GM18511 (cell line): Measurements from ENCODE around the gene SND1.

Source experiments
- ATAC-seq: cut with Tn5 transposase; IDR thresholded peaks from one replicate; pipeline ENCODE4 v1.9.1; 2021; ENCODE audit warnings: mild to moderate bottlenecking, moderate library complexity; ENCODE audit not compliant: unreplicated experiment

The SND1 gene

DNA sequence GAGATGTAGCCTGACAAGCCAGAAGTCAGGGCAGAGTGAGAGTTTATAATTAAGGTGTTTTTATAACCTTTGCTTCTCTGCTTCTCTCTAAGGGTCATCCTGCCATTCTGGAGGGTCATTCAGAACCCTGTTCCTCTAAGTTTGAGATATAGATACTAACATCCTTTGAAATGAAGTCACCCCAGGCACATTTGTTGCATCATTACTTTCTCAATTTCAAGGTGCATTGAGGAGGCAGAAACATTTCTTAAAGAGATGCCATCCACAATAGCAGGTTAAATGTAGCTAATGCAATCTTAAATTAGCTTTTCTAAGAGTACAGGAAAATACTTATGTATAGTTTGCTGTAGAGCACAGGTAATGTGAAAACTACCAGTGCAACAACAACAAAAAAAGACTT lies 272.9 kb downstream of the SND1 start:
- ATAC-seq, result no peak

DNA sequence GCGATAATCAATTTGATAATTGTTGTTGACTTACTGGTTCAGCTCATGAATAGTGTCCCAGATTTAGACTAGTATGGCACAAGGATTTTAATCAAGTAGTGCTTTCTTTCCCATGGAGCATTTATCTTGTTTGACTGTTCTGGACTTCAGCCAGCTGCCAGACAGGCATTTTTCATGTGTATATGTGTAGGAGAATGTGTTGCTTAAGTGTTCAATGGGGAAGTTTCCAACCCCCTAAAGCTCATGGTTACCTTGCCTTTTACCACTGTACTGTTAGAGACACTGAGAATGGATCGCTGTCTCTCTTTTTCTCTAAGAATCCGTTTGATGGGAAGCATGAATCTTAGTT lies 275.3 kb downstream of the SND1 start:
- ATAC-seq, result no peak

DNA sequence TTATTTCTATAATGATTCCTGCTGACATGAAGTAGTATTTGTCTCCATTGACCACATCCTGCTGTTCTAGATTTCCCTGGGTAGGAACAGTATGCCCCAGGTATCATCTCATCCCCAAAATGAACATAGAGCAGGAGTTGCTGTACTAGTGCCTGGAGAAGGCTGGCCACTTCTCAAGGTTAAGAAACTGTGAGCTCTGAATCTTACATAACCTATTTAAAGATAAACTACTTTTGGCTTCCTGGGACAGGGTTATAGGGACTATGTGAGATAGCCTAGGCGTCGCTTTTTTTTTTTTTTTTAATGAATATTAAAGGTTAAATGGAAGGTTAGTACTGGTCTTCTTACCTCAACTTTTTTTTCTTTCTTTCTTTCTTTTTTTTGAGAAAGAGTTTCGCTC lies 276.2 kb downstream of the SND1 start:
- no peak for ATAC-seq

DNA sequence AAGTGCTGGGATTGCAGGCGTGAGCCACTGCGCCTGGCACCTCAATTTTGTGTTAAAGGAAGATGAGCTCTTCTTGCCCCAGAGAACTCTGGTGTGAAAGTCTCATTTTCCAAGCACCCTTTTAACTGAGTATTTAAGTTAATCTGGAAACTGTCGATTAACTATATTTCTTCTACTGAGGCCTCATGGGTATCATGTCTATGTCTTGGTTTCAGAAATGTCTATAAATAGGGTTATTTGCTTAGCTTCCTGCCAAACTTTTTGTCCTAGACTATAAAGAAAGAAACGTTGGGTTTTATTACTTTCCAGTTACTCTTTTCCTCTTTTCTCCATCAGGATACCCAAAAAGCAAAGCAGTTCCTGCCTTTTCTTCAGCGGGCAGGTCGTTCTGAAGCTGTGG lies 276.9 kb downstream of the SND1 start:
- no peak for ATAC-seq

DNA sequence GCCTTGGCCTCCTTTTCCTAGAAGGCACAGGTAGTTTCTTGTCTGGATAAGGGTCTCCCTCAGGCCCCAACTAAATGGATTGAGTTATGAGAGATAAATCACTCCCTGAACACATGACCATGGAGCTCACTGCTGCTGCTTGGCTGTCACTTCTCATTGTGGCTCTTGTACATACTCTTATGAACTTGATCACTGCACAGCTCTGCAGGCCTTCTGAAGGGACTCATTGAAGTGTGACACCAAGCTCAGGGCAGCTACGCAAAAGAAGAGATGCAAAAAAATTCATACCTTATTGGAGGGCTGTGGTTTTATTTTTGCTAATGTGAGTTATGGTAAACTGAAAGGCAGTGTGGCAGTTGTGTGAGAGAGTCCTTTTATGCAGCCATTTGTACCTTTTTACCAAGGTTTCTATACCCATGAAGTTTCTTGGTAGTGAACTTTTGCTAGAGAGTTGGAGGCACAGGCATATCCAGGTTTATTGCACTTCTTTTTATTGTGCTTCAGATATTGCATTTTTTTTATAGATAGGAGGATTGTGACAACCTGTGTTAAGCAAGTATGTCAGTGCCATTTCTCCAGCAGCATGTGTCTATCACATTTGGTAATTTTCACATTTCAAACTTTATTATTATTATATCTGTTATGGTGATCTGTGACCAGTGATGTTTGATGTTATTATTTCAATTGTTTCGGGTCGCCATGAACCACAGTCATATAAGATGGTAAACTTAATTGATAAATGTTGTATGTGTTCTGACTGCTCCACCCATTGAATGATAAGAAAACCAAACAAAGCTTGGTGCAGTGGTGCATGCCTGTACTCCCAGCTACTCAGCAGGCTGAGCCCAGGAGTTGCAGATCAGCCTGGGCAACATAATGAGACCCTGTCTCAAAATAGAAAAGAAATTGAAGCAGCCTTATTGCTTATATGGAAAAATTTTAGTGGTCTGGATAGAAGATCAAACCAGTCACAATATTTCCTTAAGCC lies 278.6 kb downstream of the SND1 start:
- no peak for ATAC-seq

DNA sequence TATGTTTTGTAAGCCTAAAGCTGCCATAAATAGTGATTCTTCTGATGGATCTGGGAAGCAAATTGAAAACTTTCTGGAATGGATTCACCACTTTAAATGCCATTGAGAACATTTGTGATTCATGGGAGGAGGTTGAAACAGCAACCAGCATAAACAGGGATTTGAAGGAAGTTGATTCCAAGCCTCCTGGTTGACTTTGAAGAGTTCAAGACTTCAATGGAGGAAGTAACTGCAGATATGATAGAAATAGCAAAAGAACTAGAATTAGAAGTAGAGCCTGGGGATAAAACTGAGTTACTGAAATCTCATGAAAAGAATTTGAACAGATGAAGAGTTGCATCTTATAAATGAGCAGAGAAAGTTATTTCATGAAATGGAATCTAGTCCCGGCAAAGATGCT lies 280.1 kb downstream of the SND1 start:
- ATAC-seq, result no peak

DNA sequence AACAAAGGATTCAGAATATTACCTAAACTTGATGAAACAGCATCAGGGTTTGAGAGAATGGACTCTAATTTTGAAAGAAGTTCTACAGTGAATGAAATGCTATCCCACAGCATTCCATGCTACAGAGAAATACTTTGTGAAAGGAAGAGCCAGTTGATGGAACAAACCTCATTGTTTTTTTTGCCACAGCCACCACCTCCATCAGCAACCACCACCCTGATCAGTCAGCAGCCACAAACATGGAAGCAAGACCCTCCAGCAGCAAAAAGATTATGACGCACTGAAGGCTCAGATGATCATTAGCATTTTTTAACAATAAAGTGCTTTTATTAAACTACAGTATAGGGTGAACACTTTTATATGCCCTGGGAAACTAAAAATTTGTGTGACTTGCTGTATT lies 280.5 kb downstream of the SND1 start:
- no peak for ATAC-seq

DNA sequence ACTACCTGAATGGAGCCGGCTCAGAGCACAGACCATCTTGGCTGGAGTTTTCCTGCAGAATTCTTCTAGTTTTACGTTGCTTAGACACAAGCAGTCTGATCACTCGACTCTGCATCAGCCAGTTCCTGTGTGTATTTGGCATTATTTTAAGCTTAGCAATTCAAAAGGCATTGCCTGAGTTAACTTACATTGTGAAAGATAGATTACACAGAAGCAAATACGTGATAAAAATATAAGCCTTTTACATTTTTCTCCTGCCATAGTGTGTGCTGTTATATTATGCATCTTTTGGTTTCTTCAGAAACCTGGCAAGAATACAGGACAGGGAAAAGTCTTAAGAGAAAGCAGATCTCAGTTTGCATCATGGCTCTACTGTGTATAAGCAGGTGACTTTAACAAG lies 281.2 kb downstream of the SND1 start:
- ATAC-seq, result no peak

DNA sequence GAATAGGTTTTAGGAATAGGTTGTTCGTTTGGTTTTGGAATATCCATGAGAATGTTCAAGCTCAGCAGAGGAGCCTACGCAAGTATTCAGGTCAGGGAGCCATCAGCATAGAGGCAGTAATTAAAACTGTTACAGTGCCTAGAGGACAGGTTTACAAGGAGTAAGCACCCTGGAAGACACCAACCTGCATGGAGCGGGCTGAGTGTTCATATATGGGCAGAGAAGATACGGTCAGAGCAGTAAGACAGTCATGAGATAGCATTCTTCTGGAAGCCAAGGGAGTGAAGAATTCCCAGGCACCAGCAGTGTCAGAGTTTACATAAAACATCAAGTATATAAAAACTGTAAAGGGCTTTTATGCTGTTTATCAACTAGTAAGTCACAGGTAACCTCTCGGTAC lies 282.7 kb downstream of the SND1 start:
- no peak for ATAC-seq

DNA sequence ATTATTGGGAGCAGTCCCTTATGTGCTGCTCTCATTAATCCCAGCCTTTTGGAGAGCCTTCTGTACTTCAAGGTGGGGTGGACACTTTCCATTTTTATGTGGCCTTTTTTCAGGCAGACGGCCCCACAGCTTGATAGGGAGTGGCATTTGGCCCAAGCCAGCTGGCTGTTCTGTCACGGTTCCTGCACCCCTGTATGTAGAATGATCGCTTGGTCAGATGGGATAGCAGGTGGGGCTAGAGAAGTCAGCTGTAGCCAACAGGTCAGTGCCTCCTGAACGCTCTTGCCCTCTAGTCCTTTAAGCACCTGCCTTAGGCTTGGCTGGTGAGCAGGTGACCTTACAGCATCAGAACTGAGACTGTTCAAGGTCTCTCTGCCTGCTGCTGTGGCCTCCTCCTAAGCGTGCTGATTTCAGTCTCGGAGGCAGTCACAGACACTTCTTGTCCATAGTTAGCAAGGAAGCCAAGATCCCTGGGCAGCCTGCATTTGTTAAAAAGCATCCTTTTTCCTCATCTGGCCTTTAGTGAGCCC lies 283.9 kb downstream of the SND1 start:
- ATAC-seq, result no peak

DNA sequence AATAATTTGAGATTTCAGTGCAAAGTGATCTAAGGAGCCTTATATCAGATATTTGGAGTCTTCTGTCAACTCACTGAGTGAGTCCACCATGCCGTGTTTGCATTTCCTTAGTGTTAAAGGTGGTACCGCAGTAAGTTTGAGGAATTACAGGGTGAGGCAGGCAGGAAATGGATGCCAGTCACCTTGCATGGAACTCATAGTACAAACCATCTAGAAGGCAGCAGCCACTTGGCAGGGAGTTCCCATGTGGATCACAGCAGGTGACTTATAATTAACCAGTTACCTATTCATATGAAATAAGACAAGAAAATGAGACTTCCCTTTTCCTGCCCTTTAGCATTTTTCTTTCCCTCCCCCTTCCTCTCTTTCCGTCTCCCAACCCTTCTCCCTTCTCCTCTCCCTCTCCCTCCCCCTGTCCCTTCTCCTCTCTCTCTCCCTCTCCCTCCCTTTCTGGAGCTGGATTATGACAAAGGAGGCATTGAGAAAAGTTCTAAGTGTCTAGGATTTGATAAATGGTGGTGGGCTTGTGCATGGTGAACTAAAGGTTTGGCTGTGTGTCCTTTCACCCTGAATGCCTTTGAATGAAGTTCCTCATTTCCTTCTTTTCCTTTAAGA lies 285.2 kb downstream of the SND1 start:
- ATAC-seq, result no peak

DNA sequence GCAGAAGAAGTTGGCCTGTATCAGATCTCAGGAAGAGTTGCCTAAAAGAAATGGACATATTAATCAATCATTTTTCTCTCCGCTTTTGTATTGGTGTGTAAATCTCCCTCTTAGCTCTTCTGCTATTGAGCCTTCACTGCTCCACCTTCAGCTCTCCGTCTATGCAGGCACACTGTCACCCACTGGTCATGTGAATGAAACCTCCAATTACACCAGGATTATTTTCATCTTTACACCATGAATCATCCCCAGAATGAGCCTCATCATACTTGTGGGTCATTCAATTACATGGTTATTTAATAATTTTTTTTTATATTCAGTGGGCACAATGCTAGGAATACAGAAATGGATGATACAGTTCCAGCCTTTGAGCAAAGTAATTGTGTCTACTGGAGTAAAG lies 286.6 kb downstream of the SND1 start:
- ATAC-seq, result no peak

DNA sequence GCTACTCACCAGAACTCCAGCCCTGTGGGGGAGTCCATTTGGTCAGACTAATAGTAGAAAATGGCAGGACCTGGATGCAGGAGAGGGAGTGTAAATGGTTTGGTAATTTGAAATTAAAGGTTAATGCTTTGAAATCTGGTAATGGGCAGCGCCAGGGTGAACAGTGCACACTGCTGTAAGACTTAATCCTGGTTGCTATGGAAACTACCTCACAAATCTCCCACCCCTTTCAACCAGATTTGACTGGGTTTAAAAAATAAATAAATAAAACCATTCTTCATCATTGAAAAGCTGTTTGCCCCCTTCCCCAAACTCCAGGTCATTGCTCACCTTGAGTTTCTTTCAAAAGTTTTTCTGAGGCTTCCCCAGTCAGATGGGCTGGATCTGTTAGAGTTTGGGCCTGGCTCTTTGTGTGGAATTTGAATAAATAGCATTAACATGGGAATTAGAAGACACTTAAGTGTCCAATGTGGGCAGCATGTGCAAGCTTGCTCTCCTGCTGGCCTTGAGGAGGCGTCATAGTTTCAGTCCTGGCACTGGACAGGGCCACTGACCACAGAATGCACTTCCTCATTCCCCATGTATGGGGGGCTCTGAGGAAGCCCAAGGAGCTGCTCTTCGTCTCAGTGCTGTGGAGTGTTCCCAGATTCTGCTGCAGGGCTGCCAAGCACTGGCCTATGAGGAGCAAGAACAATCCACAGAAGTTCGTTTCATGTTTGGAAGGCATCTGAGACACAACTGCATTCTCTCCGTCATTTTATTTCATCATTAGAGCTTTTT lies 288.6 kb downstream of the SND1 start:
- ATAC-seq, result no peak

DNA sequence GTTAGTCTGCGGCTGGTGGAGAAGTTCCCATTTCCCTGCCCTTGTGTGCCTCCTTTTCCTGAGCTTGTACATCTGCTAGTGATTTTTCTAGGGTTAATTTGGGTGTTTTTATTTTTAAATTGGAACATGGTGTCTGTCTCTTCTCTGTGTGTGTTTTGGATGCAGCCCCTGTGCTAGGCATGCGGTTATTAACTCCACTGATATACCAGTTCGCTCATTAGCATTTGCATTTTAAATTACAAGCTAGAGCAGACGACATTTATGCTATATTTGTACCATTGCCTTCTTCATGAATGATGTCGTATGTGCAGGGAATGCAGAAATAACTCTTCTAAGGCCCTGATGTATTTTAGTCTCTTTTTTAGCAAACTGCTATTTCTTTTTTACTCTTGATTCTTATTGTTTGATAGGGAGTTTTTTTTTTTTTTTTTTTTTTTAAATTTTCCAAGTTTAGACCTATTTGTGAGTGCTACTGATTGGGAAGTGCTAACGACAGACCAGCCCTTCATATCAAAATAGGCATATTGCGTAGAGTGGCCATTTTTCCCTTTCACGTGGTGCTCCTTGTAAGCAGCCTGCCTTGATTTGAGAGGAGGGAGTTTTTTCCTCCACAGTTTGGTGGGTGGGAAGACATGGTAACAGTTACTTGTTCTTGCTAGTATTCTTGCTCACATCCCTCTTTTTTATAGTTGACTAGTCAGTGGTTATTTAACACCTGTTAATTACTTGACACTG lies 289.6 kb downstream of the SND1 start:
- ATAC-seq, result no peak

DNA sequence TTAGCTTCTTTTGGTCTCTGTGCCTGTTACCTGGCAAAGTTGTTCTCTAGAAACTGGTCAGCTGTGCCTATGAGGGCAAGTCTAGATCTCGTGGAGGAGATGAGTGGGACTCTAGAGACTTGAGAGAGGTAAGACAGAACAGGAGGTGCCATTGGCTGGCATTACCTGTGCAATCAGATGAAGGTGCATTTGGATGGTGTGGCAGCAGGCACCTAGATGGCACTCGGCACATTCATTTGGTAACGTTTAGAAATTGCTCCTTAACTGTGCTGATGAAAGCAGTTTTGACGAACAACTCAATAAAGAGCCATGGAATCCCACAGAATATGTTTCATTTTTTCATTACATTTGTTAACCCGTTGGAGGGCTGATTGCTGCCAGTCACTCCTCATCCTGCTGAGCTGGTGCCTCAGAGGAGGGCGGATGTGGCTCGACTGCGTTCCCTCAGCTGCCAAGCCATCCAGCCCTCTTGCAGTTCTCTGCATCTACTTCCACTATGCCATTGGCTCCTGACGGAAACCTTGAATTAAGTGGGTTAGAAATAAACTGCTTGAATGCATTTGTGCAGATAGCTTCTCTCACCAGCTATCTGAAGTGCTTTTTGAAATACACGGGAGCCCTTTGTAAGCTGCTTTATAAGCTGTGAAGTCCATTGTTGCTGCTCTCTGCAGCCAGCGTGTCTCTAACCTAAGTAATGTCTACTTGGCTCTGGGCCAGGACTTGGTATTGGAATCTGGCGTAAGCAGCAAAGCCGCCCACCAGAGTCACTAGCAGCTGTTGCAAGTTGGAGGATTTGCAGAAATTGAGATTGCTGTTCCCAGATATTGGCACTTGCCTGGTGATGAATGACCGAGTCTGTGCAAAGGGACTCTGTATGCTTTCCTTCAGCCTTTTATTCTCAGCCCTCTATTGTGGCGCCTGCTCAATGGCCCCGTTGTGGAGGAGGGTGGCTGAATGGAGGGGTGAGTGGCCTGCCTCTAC lies 291.8 kb downstream of the SND1 start:
- no peak for ATAC-seq

DNA sequence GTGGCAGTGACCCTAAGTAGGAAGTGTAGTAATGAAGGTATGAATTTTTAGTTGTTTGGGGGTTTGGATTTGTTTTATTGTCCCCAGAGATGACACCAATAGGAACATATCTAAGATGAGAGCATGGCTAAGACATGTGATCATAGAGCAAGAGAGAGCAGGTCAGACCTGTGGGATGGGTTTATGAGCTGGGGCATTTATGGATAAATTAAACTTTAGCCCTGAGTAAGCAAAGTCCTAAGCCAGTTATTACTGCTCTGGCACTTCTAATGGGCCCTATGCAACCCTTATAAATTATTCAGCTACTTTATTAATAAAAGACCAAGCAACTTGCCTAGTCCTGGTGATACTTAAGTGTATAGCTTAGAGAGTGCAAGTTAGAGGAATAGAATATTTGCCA lies 294.1 kb downstream of the SND1 start:
- no peak for ATAC-seq

DNA sequence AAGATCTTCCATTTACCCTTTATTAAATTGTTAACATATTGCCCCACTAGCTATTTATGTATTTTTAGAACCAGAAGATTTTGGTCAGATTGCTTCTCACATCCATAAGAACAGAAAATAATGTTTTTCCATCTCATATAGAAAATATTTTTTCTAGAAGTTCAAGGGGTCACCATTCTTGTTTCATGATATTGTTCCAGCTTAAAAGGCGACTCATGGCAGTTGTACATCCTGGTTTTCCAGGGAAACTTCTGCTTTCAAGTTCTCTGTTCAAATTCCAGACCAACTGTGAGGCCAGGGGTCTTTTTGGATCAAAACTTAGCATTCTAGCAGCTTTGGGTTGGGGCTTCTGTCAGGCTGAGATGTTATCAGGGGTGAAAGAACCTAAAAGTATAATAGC lies 294.9 kb downstream of the SND1 start:
- no peak for ATAC-seq

DNA sequence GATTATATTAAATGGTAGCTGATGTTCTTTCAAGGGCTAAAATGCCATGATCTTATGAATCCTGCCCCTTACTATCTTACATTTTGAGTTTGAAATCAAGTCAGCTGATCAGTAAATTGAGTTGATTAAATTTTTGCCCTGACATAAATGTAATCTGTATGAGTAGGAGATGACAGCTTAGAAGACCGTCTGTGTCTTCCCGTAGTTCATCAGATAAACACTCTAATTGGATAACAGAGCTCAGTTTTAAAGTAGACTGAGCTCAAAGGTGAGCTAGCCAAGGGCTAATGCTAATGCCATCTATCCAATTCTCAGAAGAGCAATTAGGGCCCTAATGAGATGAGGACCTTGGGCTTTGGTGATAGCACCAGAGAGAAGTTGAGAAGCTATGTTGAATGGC lies 296.3 kb downstream of the SND1 start:
- ATAC-seq, result no peak

DNA sequence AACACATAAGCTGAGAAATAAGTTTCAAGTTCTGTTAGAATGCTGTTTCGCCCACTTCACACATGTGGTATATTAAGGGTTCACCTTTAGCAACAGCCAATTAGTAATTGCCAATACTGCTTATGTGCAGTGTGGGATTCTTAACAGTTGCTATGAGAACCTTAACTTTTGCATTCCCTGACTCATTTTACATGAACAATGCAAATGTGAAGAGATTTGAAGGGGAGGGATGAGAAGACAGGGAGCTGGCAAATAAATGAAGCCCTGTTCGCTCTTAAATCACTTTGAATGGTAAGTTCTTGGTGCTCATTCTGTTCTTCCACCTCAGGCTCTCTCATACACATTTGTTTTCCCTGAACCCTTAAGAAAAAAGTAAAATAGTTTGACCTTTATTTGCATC lies 296.9 kb downstream of the SND1 start:
- no peak for ATAC-seq

DNA sequence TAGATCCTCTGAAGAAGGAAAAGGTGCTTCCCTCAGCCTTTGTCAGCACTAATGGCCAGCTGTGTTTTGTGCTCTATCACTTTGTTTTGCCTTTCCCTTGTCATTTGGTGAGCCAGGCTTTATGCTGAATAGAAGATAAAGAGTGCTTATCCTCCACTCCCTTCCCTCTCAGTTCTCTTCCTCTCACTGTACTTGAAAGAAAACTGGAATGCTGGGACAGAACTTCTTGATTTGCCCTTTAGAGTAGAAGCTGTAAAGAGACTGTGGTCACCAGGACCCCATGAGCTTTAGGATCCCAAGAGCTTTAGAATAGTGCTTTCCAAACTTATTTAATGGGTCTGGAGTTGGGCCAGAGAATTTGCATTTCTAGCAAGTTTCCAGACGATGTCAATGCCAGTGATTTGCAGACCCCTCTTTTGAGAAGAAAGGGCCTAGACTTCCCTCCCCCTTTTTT lies 297.8 kb downstream of the SND1 start:
- no peak for ATAC-seq
